Activated B cell treated with CpG ODN at 0.5 μM for 24 hours (primary cell): ENCODE measurements around the gene EPB41L2. TPM values are rescaled to one million over a fixed set of nuclear protein-coding genes. Genes with fewer than 3 reads are reported as not detected.

ENCODE experiments used
- ATAC-seq: fragments of 200-7000 bp; cut with Tn5 transposase; one replicate; pipeline ENCODE4 v1.10.0; 2021; ENCODE audit warnings: low read depth, mild to moderate bottlenecking, moderate library complexity
- CTCF ChIA-PET: fragments of 350-600 bp; sonication (Branson Sonifier 250); formaldehyde crosslinking; loops from one replicate; lab custom pipeline; 2021; ENCODE audit warnings: antibody characterized with exemption; lab: Charles Lee
- POLR2A ChIA-PET: fragments of 350-600 bp; sonication (Branson Sonifier 250); formaldehyde crosslinking; loops from one replicate; lab custom pipeline; 2021; ENCODE audit warnings: antibody characterized with exemption; lab: Charles Lee
- DNase-seq: peaks from one replicate; pipeline ENCODE4 v3.0.0; 2022
- H3K27ac Mint-ChIP-seq: one replicate; pipeline ENCODE4 v1.8.0; 2020; ENCODE audit warnings: mixed read lengths
- H3K27me3 Mint-ChIP-seq: one replicate; pipeline ENCODE4 v1.8.0; 2021; ENCODE audit warnings: mixed read lengths
- H3K36me3 Mint-ChIP-seq: one replicate; pipeline ENCODE4 v1.8.0; 2021; ENCODE audit warnings: low read depth, mixed read lengths
- H3K4me1 Mint-ChIP-seq: one replicate; pipeline ENCODE4 v1.8.0; 2021; ENCODE audit warnings: mixed read lengths
- H3K4me3 Mint-ChIP-seq: one replicate; pipeline ENCODE4 v1.8.0; 2020; ENCODE audit warnings: mild to moderate bottlenecking, mixed read lengths
- H3K9me3 Mint-ChIP-seq: one replicate; pipeline ENCODE4 v1.8.0; 2020; ENCODE audit warnings: mixed read lengths
- intact Hi-C: fragments of 100-400 bp; cut with micrococcal nuclease; formaldehyde crosslinking; loops from one replicate; pipeline ENCODE4 v1.15.1; 2024
- total RNA-seq: library from RNA; stranded (reverse); gene quantifications from 2 replicates; pipeline ENCODE4 v1.2.3, GENCODE V29; 2022
- TF ChIP-seq, protein P1 (sequence below): fragments of 200-600 bp; IDR thresholded peaks from one replicate; pipeline ENCODE4 v1.8.0; 2022; ENCODE audit warnings: antibody characterized with exemption, mild to moderate bottlenecking

EPB41L2 gene
- total RNA-seq, 1 donor from 2014 or later: 62.8 TPM

DNA sequence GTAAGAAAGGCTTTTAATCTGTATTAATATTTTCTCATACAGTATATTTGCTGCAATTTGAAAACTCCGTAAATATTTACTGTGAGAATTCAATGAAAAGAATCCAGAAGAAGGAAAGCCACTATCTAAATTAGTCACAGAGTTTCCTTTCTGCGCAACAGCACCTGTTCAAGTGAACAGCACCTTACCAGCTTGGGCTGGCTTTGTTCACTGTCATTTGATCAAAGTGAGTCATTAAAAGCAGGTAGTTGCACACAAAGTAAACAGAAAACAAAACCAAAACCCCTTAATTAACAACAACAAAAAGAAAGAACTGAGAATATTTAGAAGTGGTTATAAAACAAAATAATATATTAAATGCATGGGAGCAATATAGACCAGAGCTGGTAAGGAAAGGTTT is 223.0 kb downstream of the EPB41L2 start:
- DNase-seq (no peak), ATAC-seq (no peak)
- H3K4me3 Mint-ChIP-seq: no peak overlapping the region
- no peak overlapping the region for H3K27ac Mint-ChIP-seq
- ChIA-PET CTCF (no interaction called here), POLR2A (no interaction called here)
- intact Hi-C loops: loop anchor here (10.0 kb wide), 2 partner anchors 145 to 1345 kb away; no protein-coding TSS in a partner anchor
- TF ChIP-seq, protein P1, sequence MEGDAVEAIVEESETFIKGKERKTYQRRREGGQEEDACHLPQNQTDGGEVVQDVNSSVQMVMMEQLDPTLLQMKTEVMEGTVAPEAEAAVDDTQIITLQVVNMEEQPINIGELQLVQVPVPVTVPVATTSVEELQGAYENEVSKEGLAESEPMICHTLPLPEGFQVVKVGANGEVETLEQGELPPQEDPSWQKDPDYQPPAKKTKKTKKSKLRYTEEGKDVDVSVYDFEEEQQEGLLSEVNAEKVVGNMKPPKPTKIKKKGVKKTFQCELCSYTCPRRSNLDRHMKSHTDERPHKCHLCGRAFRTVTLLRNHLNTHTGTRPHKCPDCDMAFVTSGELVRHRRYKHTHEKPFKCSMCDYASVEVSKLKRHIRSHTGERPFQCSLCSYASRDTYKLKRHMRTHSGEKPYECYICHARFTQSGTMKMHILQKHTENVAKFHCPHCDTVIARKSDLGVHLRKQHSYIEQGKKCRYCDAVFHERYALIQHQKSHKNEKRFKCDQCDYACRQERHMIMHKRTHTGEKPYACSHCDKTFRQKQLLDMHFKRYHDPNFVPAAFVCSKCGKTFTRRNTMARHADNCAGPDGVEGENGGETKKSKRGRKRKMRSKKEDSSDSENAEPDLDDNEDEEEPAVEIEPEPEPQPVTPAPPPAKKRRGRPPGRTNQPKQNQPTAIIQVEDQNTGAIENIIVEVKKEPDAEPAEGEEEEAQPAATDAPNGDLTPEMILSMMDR: no peak
- H3K9me3 Mint-ChIP-seq: no peaks in the 10 kb centered on the region
- H3K27me3 Mint-ChIP-seq: no peaks in the 10 kb centered on the region
- no peaks in the 10 kb centered on the region for H3K4me1 Mint-ChIP-seq
- peaks cover 28% of the 10 kb centered on the region for H3K36me3 Mint-ChIP-seq

DNA sequence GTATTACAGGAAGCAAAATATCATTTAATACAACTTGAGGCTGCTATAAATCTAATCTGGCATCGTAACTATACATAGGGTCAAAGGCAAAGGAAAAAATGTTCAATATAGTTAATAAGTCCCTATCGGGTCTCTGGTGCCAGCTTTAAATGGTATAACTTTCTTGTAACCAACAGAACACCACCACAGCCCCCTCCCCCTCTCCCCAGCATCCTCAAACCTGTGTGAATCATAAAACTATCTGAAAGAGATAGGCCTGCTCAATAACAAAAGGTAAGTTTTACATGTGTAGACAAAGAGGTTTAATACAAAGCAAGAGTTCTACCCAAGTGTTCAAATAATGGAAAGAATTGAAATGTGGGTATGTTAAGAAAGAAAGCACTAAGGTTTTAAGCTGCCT is 223.7 kb downstream of the EPB41L2 start:
- TF ChIP-seq, protein P1: no peak
- POLR2A ChIA-PET: no interaction called here
- peaks cover 28% of the 10 kb centered on the region for H3K36me3 Mint-ChIP-seq
- no peak overlapping the region for H3K27ac Mint-ChIP-seq
- intact Hi-C loops: no loop called here
- no peak overlapping the region for H3K4me3 Mint-ChIP-seq
- CTCF ChIA-PET: no interaction called here
- H3K27me3 Mint-ChIP-seq: no peaks in the 10 kb centered on the region
- H3K4me1 Mint-ChIP-seq: no peaks in the 10 kb centered on the region
- no peak for ATAC-seq
- H3K9me3 Mint-ChIP-seq: no peaks in the 10 kb centered on the region
- DNase-seq: no peak

DNA sequence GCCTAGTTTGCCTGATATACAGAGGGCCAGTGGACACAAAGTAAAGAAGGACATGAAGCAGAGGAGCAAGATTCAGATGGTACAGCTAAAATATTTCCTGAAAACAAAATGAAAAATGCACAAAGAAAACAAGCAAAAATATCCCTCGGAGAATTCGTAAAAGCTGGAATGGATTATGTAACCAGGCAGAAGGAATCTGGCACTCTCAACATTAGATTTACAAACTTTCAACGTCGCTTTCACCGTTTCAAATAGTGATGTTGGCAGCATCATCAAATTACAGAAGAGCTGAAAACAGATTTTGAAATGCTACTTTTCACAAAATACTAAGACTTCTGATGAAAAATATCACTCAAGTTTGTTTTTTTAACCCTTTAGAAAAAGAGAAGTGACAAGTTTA is 224.1 kb downstream of the EPB41L2 start:
- intact Hi-C loops: no loop called here
- Mint-ChIP-seq H3K4me1 (no peaks in the 10 kb centered on the region), H3K27ac (no peak overlapping the region), H3K4me3 (no peak overlapping the region), H3K36me3 (peaks cover 28% of the 10 kb centered on the region), H3K9me3 (no peaks in the 10 kb centered on the region), H3K27me3 (no peaks in the 10 kb centered on the region)
- ChIA-PET CTCF (no interaction called here), POLR2A (no interaction called here)
- TF ChIP-seq, protein P1: no peak
- DNase-seq (no peak), ATAC-seq (no peak)

DNA sequence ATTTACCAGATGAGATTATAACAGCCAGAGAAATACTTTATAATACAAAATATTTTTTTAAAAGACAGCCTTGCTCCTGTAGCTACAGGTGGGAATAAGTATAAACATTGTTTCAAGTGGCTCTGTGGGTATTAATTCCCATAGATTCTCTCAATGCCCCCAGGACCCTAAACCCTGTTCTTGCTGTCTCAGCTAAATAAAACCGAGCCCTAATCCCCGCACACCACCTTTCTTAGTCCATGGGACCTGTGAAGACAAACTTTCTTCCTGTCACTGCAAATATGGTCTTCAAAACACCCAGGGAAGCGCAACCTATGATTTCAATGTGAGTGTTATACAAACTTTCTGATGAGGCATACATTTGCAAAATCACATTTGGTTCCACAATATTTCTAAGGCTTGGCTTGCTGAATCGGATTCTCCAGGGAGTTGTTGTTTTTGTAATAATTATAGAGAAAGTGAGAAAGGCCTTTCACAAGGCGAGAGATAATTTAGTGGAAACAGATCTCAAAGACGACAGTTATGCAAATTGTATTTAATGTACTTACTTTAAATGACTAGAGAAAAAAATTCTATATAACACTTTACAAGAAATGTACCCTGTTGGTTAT is 224.7 kb downstream of the EPB41L2 start:
- Mint-ChIP-seq H3K9me3 (no peaks in the 10 kb centered on the region), H3K36me3 (peaks cover 28% of the 10 kb centered on the region), H3K4me3 (no peak overlapping the region), H3K27ac (no peak overlapping the region), H3K27me3 (no peaks in the 10 kb centered on the region), H3K4me1 (no peaks in the 10 kb centered on the region)
- CTCF ChIA-PET: no interaction called here
- TF ChIP-seq, protein P1: no peak
- no peak for ATAC-seq
- POLR2A ChIA-PET: no interaction called here
- DNase-seq: no peak
- intact Hi-C loops: no loop called here

DNA sequence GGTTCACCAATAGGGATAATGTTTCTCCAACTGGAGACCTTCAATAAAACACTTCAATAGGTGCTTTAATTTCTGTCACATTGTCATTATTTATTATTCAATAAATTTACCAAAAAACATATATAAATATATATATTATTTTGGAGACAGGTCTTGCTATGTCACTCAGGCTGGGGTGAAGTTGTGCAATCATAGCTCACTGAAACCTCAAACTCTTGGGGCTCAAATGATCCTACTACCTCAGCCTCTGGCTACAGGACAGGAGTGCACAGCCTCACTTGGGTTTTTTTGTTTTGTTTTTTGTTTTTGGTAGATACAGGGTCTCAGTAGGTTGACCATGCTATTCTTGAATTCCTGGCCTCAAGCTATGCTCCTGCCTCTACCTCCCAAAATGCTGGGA is 226.0 kb downstream of the EPB41L2 start:
- POLR2A ChIA-PET: no interaction called here
- Mint-ChIP-seq H3K4me1 (no peaks in the 10 kb centered on the region), H3K9me3 (no peaks in the 10 kb centered on the region), H3K4me3 (no peak overlapping the region), H3K27ac (no peak overlapping the region), H3K27me3 (no peaks in the 10 kb centered on the region), H3K36me3 (peaks cover 26% of the 10 kb centered on the region)
- TF ChIP-seq, protein P1: no peak
- DNase-seq (no peak), ATAC-seq (no peak)
- CTCF ChIA-PET: no interaction called here
- intact Hi-C loops: no loop called here
